Psoas muscle (tissue), 8 donors: ENCODE measurements around the gene GADD45G. TPM values are rescaled to one million over a fixed set of nuclear protein-coding genes. Genes with fewer than 3 reads are reported as not detected.

ENCODE experiments used
- ATAC-seq, 4 donors: fragments of 200-7000 bp; cut with Tn5 transposase; one replicate each; pipeline ENCODE4 v1.9.1; 2020; ENCODE audit warnings: moderate library complexity in 3 of 4, mild to moderate bottlenecking in 2 of 4
- DNase-seq, 2 donors: peaks; one replicate each; pipeline ENCODE4 v3.0.0-alpha.2; 2020
- H3K27ac ChIP-seq: fragments of 200-600 bp; one replicate; pipeline ENCODE4 v1.8.0; 2022
- H3K27me3 ChIP-seq, 3 donors: fragments of 200-600 bp in 1 of 3; one replicate each; pipeline versions ENCODE4 v1.6.1 to v1.8.0; 2013 to 2022; ENCODE audit warnings: low read length in 2 of 3, mild to moderate bottlenecking in 2 of 3, moderate library complexity in 1 of 3; ENCODE audit not compliant: insufficient read depth in 3 of 3
- H3K36me3 ChIP-seq, 2 donors: fragments of 200-600 bp in 1 of 2; one replicate each; pipeline versions ENCODE4 v1.6.1 to v1.8.0; 2013 to 2022; ENCODE audit warnings: low read depth in 1 of 2, mild to moderate bottlenecking in 1 of 2, moderate library complexity in 1 of 2; ENCODE audit not compliant: insufficient read depth in 1 of 2
- H3K4me1 ChIP-seq: fragments of 200-600 bp; one replicate; pipeline ENCODE4 v1.8.0; 2022
- H3K4me3 ChIP-seq: fragments of 200-600 bp; one replicate; pipeline ENCODE4 v1.8.0; 2022; ENCODE audit warnings: mild to moderate bottlenecking
- H3K9me3 ChIP-seq: fragments of 200-600 bp; one replicate; pipeline ENCODE4 v1.8.0; 2022
- WGBS, 3 donors: extraction: QIAGEN DNeasy Blood & Tissue Kit; methylation state at CpG; one replicate each; pipeline versions ENCODE4 v1.1.6 to v1.1.7; 2013; 5-methylcytosine and 5-hydroxymethylcytosine counted together
- intact Hi-C, 2 donors: fragments of 100-400 bp; cut with DNase I; formaldehyde crosslinking; loops; one replicate each; pipeline versions ENCODE4 v1.11.0 to v1.14.2; 2022
- polyA plus RNA-seq, 3 donors: library from polyadenylated mRNA; stranded (reverse); fragments of 200-250 nt; gene quantifications; one replicate each; pipeline ENCODE4 v1.2.3, GENCODE V29; 2013
- total RNA-seq, 4 donors: library from RNA; stranded (reverse); fragmentation: NEBNext Ultra II Directional in 2 of 4; extraction: Animal tissue kit (Norgen Biotek cat#: 25700) in 2 of 4; gene quantifications; one replicate each; pipeline versions ENCODE4 v1.2.1 to v1.2.4, GENCODE V29; 2021 to 2023
- TF ChIP-seq, protein P1 (sequence below): fragments of 200-600 bp; IDR thresholded peaks from one replicate; pipeline ENCODE4 v1.8.0; 2022; ENCODE audit warnings: antibody characterized with exemption
- donor health status: healthy with polysubstance abuse.
- donor health status: DM: no; HTN: no; CAD: no; lungs with moderate emphysema.
- donor health status: Bipolar disorder and iron deficiency.
- donor health status: healthy.
- donor health status: DM: yes; HTN: yes; CAD: no.
- donor health status: DM: no; HTN: no; CAD: no.
- donor health status: DM: no; HTN: no; CAD: no.
- donor health status: DM: yes; HTN: yes; CAD: no.

GADD45G gene
- total and polyA plus RNA-seq, 7 donors = 2.4 to 288 (median 30.7) TPM

DNA sequence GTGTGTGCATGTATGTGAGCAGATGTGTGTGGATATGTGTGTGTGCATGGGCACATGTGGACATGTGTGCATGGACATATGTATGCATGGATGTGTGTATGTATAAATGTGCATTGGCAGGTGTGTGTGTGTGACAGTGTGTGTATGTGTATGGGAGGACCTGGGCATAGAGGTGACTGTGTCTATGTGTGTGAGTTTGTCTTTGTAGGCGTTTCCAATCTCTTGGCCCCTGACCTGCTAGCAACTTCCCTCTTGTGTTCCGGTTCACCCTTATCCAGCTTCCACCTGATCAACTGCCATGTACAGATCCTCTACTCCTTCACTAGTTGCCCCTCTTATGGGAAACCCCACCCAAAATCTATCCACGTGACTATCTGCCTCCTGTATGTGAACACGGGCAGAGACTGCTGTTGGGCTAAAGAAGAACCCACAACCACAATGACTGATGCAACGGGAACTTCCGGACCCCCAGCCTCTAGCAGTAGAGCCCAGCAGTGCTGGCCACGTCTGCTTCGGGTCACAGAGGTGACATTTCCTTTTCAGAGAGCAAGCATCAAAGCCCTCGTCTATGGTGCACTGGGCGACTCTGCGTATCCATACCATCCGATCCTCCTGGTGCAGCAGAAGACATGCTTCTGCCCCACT, 24.9 kb upstream of the GADD45G start:
- TF ChIP-seq, protein P1, sequence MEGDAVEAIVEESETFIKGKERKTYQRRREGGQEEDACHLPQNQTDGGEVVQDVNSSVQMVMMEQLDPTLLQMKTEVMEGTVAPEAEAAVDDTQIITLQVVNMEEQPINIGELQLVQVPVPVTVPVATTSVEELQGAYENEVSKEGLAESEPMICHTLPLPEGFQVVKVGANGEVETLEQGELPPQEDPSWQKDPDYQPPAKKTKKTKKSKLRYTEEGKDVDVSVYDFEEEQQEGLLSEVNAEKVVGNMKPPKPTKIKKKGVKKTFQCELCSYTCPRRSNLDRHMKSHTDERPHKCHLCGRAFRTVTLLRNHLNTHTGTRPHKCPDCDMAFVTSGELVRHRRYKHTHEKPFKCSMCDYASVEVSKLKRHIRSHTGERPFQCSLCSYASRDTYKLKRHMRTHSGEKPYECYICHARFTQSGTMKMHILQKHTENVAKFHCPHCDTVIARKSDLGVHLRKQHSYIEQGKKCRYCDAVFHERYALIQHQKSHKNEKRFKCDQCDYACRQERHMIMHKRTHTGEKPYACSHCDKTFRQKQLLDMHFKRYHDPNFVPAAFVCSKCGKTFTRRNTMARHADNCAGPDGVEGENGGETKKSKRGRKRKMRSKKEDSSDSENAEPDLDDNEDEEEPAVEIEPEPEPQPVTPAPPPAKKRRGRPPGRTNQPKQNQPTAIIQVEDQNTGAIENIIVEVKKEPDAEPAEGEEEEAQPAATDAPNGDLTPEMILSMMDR = no peak
- DNase-seq (no peak), ATAC-seq (no peak)
- Histone ChIP-seq H3K4me3 (no peak overlapping the region), H3K9me3 (peaks cover 8% of the 10 kb centered on the region), H3K36me3 (no peaks in the 10 kb centered on the region), H3K27ac (no peak overlapping the region), H3K4me1 (no peaks in the 10 kb centered on the region), H3K27me3 (no peaks in the 10 kb centered on the region)
- WGBS, 3 donors = 89% methylated on average over 12 of the region's 12 CpGs
- intact Hi-C loops = loop anchor here in 1 of 2 donors (5.0 to 10.0 kb wide), 2 partner anchors 1175 to 1292 kb away; no protein-coding TSS in a partner anchor

GRCh38 chr9:89586311-89586710, 18.5 kb upstream of the GADD45G start:
- intact Hi-C loops = no loop called here
- no peak overlapping the region for H3K4me3 ChIP-seq
- peaks cover 8% of the 10 kb centered on the region for H3K9me3 ChIP-seq
- no peak overlapping the region for H3K27ac ChIP-seq
- H3K4me1 ChIP-seq = no peaks in the 10 kb centered on the region
- H3K27me3 ChIP-seq = peaks cover 0 to 2% (median 0%) of the 10 kb centered on the region in 3 donors
- TF ChIP-seq, protein P1 = no peak
- no peaks in the 10 kb centered on the region for H3K36me3 ChIP-seq
- ATAC-seq = no peak
- WGBS, 3 donors = 55 to 62% (median 61%) methylated on average over 1 of the region's 1 CpG
- DNase-seq = no peak

DNA sequence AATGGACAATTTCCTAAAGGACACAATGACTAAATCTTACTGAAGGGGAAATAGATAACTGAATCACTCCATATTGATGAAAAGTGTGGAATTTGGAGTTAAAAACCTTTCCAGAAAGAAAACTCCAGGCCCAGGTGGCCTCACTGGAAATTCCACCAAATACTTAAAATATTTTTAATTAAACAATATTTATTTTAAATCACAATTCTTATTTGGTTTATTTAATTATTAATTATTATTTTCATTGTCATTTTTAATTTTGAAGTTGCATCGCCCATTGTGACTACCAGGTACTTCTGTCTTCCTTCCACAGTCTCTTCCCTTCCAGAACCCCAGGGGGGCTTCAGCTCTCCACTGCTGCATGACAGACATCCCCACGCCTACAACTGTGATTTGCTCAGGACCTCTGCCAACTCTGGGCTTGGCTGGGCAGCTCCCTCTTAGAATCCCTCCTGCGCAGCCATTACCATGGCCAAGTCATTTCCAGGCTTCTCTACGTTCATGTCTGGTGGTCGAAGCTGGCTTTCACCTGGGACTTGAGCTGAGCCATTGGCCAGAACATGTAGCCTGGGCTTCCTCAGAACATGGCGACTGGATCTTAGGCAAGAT, 16.4 kb upstream of the GADD45G start:
- Histone ChIP-seq H3K36me3 (no peaks in the 10 kb centered on the region), H3K27me3 (peaks cover 0 to 2% (median 0%) of the 10 kb centered on the region in 3 donors), H3K27ac (no peak overlapping the region), H3K9me3 (peaks cover 8% of the 10 kb centered on the region), H3K4me1 (no peaks in the 10 kb centered on the region), H3K4me3 (no peak overlapping the region)
- intact Hi-C loops = no loop called here
- ATAC-seq = no peak
- DNase-seq = no peak
- WGBS, 3 donors = 92 to 94% (median 93%) methylated on average over 6 of the region's 6 CpGs
- TF ChIP-seq, protein P1 = no peak

- H3K9me3 ChIP-seq = no peaks in the 10 kb centered on the region
- H3K4me1 ChIP-seq = no peaks in the 10 kb centered on the region
- ATAC-seq = no peak
- WGBS, 3 donors = 76 to 86% (median 80%) methylated on average over 2 of the region's 2 CpGs
- TF ChIP-seq, protein P1 = no peak
- no peak for DNase-seq
- peaks cover 0 to 2% (median 0%) of the 10 kb centered on the region in 3 donors for H3K27me3 ChIP-seq
- intact Hi-C loops = loop anchor here in 1 of 2 donors (10.0 kb wide), 2 partner anchors 1054 to 1174 kb away; partner anchors contain the start of gene DIRAS2
- no peaks in the 10 kb centered on the region for H3K36me3 ChIP-seq
- H3K27ac ChIP-seq = no peak overlapping the region
- no peak overlapping the region for H3K4me3 ChIP-seq
These were observed 14.4 kb upstream of the GADD45G start for GRCh38 chr9:89590415-89590814.
